Stimulated activated CD4-positive, alpha-beta T cell treated with anti-CD3 and anti-CD28 coated beads, Interleukin-1b, Interleukin-23, amount 100 ng/mL, for 48 hours (primary cell): Measurements from ENCODE around the gene TRAF7.

Experiments
- DNase-seq: peaks from one replicate; pipeline ENCODE4 v3.0.0-alpha.2; 2020

TRAF7 gene

DNA sequence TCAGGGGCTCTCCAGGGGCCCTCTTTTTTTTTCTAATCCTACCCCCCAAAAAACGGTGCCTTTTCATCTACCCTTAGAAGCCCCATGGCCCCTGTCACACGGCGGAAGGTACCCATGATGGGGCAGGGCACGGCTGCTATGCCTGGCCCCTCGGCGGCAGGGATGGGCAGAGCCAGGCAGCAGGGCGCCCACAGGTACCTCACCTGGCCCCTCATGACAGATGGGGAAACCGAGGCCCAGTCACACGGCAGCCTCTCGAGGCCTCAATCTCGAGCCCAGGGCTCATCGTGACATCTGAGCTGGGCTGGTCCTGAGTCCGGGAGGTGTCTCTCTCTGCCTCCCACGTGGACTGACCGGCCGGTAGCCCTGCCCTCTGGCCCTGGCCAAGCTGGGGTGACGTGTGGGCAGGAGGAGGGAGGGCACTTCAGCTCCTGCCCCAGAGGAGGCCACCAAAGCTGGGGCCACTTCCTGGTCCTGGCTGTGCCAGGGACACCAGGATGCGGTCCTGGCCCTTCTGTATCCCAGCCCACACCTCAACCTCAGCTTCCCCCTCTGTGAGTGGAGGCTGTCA lies 11.6 kb downstream of the TRAF7 start:
- no peak for DNase-seq

DNA sequence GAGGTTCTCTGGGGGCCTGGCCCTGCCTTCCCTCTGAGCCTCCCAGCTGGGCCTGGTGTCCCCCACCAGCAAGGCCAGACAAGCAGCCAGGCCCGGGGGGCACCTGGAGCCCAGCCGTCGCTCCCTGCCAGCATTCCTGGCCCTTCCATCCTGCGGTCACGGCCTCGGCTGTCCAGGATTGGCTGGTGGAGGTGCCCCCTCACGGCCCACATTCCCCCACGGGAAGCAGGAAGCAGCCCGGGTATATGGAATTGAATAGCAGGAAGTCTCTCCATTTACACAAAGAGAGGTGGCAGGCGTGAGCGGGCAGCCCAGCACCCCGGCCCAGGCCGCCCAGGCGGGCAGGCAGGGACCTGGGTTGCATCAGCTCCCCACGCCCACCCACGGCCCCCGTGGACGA lies 14.5 kb downstream of the TRAF7 start:
- DNase-seq: no peak

DNA sequence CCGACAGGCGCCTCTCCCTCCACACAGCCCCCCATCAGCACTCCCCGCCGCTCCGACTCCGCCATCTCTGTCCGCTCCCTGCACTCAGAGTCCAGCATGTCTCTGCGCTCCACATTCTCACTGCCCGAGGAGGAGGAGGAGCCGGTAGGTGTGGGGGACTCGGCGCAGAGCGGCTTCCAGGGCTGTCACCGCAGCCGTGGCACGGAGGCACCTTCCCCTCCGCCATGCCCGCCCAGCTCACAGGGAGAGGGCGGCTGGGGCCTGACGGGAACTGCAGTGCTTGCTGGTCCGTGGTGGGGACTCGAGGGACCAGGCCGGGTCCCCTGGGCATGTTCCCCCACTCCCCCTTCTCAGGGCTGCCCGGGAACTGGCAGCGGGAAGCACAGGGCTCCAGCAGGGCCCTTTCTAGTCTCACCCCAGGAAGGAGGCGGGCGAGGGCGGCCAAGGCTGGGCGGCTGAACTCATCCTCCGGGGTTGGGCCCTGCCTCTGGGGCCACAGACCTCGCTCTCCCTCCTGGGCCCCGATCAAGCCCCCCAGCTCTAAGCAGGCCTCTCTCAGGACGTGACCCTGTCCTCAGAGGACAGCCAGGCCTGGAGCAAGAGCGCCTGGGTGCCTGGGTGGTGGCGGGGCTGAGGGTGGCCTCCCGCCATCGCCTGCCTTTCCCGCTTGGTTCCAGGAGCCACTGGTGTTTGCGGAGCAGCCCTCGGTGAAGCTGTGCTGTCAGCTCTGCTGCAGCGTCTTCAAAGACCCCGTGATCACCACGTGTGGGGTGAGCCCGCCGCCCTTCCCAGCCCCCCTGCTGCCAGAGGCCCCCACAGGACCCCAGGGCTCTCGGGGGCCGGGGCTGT lies 15.2 kb downstream of the TRAF7 start:
- DNase-seq: no peak

DNA sequence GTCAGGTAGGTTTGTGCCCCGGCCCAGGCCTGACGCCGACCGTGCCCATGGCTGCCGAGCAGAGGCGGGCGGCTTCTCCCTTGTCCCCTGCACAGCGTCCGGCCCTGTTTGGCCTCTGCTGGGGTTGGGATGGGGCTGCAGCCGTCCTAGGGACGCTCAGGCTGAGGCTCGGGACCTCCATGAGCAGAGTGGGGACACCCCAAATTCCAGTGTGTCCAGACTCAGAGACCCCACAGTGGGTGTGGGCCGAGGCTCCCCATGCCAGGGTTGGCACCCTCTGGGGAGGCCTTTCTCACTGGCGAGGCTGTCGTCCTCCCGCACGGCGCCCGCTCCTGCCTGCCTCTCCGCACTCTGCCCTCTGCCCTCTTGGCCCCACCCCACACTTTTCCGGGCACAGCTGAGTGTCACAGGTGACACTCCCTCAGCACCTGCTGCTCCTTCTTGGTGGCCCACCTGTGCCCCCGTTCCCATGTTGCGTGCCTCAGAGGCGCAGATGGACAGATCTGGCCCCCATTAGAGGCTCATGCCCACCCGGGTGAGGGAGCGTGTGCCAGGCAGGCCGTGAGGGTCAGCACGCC lies 16.1 kb downstream of the TRAF7 start:
- DNase-seq: no peak

DNA sequence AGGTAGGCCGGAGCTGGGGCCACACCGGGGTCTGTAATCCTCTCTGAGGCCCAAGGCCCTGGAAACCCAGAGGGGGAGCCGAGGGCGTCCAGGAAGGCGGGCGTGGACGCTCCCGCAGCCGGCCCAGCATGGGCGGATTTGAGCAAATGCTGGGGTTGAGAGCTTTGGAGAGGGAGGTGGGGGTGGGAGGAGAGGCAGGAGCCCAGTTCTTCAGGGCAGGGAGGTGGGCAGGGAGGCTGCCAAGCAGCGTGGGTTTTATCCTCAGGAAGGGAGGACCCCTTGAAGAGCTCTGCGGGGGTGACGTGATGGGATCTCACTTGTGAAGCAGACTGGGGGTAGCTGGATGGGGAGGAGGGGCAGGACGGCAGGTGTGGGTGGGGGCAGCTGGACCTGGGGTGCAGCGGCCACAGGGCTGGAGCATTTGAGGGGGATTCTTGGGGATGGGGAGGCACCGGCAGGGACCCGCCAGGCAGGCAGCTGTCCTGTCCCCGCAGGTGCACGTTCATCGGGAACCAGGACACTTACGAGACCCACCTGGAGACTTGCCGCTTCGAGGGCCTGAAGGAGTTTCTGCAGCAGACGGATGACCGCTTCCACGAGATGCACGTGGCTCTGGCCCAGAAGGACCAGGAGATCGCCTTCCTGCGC lies 17.2 kb downstream of the TRAF7 start:
- DNase-seq: no peak

DNA sequence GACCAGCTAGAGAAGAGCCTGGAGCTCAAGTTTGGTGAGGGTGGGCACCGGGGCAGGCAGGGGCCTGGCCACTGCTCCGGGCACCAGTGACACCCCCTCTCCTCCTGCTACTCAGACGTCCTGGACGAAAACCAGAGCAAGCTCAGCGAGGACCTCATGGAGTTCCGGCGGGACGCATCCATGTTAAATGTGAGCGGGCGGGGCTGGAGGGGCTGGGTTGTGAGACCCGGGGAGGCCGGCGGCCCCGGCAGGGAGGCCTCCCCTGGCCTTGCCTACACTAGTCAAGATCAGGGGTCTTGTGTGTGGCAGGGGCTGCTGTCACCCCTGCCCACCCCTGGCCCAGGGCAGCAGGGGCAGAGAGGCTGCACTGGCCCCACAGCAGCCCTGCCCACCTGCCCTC lies 17.8 kb downstream of the TRAF7 start:
- no peak for DNase-seq

DNA sequence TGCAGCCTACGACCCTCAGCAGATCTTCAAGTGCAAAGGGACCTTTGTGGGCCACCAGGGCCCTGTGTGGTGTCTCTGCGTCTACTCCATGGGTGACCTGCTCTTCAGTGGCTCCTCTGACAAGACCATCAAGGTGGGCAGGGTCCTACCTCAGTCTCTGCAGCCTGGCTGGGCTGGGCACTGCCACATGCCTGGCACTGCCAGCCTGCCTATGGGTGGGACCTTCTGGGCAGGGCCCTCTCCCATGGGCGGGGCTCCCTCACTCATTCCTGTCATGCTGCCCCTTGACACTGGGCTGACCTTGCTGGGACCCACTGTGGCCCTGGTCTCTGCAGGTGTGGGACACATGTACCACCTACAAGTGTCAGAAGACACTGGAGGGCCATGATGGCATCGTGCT lies 18.3 kb downstream of the TRAF7 start:
- no peak for DNase-seq

DNA sequence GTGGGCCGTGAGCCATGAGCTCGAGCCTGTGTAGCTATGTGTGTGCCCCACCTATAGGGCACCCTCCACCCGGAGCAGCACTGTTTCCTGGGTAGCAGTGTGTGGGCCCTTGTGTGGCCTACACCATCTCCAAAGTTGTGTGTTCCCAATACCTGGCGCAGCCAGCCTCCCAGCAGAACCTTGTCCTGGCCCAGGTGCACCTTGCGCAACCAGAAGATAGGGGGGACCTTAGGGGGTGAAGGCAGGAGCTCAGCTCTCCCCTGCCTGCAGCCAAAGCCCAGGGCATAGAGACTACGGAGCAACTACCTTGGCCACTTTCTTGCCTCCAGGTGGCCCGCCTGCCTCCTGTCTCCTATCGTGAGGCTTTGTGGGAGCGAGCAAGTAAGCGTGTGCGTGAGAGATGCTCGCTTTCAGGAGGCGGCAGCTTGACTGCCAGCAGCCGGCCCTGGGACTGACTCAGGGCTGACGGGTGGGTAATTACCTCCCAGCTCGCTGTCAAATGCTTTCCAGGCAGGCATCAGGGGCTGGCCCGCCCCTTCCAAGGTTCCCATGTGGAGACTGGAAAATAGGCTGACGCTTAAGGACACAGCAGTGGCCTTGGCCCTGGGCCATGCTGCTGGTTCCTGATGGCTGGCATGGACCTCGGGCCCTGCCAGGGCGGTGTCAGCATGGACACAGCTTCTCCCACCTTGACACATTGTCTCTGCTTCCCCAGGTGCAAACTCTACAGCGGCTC lies 19.0 kb downstream of the TRAF7 start:
- DNase-seq: no peak

DNA sequence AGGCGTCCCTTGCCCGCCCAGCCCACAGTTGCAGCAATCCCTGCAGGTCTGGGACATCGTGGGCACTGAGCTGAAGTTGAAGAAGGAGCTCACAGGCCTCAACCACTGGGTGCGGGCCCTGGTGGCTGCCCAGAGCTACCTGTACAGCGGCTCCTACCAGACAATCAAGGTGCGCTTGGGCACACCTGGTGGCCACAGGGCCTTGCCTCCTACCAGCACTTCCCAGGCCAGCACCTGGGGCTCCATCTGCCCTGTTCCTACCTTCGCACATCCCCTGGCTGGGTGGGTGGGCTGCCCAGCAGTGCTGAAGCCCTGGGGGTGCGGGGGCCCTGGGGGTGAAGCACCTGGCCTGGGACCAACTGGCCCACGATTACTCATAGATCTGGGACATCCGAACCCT lies 19.9 kb downstream of the TRAF7 start:
- no peak for DNase-seq

DNA sequence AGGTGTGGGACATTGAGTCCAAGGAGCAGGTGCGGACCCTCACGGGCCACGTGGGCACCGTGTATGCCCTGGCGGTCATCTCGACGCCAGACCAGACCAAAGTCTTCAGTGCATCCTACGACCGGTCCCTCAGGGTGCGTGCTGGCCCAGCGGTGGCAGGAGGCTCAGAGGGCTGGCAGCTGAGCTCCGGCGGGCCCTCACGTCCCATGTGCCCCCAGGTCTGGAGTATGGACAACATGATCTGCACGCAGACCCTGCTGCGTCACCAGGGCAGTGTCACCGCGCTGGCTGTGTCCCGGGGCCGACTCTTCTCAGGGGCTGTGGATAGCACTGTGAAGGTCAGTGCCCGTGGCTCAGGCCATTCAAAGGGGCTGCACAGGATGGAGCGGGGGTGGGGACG lies 20.5 kb downstream of the TRAF7 start:
- DNase-seq: no peak

DNA sequence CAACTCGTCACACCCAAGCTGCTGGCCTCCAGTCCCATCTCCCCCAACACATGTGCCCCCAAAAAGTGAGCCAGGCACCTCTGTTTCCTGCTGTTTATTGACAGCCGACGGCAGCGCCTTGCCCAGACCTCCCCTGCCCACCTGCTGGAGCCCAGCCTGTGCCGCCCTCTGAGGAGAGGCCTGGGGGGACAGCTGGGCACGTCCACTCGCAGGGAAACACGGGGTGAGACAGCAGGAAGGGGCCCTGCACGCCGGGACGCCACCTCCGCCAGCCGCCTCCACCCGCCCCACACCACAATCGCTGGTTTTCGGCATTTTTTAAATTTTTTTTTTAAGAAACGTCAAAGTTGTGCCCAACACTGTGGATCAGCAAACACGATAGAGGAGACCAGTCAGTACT lies 21.5 kb downstream of the TRAF7 start:
- no peak for DNase-seq

DNA sequence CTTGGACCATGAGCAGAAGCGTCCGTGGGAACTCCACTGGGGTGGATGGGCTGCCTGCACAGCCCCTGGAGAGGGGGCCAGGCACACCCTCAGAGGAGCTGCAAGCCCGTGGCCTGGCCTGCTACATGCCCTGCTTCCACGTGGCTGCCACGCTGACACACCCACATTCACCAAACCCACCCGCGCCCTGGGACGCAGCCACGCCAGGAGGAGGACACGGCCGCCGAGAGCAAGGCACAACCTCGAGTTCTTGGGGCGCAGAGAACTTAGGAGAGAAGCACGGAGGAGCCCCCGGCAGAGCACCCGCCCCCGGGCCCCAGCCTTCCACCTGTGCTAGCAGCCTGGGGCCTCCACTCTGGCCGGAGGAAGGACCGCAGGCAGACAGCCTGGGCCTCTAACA lies 22.0 kb downstream of the TRAF7 start:
- DNase-seq: no peak

DNA sequence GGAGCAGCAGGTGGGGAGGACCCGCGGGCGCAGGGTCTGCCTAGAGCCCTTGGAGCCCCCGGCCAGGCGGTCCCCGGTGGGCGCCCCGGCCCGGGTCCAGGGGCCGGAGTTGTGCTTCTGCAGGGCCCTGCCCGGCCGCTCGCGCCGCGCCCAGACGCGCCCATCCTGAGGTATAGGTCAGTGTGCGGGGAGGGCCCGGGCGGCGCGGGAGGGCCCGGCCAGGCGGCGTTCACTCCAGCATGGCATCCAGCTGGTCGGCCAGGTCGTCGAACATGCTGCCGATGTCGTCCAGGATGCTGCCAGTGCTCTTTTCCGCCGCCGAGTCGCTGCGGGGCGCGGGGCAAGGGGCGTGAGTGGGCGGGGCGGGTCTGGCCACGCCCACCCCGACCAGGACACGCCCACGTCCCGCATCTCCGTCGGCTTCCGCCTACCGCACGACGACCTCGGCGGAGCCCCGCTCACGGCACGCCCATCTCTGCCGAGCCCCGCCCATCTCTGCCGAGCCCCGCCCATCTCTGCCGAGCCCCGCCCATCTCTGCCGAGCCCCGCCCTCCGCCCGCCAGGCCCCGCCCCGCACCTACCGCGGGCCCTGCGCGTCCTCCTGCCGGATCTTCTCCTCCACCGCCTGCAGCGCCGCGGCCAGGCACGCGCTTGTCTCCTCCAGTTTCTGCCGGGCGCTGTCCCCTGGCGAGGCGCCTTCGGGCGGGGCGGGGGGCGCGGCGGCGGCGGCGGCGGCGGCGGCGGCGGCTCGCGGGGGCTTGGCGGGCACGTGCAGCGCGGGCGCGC lies 22.9 kb downstream of the TRAF7 start:
- DNase-seq: peak; percentile 49

DNA sequence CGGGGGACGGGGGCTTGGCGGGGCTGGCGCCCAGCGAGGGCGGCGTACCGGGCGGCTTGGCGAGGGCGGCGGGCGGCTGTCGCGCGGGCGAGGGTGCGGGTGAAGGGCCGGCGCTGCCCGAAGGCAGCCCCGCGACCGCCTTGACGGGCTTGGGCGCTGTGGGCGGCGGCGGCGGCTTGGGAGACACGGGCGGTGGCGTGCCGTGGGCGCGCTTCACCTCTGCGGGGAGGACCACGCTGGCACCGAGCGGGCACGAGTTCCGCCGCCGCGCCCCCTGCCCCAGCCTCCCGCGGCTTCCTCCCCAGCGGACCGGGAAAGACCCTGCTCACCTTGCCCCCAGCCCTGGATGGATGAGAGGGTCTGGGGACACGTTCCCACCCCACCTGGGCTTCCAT lies 23.5 kb downstream of the TRAF7 start:
- DNase-seq: no peak

DNA sequence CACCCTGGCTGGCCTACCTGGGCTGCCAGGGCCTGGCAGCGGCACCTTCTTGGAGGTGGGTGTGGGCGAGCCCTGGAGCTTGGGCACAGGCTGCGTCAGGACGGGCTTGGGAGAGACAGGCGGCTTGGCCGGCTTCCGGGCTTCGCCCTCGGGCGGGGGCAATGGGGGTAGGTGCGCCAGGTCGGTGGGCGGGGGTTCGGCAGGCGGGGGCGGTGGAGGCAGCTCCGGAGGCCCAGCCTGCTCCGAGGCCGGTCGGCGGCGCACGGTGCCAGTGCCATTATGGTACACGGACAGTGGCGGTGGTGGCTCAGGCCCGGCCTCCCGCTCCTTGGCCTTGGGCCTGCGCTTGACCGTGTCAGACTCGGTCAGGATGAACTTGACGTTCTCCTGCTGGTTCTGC lies 24.0 kb downstream of the TRAF7 start:
- DNase-seq: no peak

DNA sequence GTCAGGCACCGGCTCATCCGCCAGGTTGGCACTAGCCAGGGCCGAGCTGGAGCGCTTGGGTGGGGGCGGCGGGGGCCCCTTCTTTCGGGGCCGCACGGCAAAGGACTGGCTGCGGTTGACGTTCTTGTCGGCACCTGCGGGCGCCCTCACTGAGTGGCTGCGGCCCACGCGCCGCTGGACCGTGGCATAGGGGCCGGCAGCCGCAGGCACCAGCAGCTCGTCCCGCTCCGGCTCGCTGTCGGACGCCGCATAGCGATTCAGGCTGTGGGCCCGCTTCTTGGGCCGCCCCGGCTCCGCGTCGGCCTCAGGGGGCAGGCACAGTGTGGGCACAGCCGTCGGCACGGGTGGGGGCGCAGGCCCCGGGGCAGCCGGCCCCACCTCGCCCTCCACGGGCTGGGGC lies 24.9 kb downstream of the TRAF7 start:
- DNase-seq: no peak

DNA sequence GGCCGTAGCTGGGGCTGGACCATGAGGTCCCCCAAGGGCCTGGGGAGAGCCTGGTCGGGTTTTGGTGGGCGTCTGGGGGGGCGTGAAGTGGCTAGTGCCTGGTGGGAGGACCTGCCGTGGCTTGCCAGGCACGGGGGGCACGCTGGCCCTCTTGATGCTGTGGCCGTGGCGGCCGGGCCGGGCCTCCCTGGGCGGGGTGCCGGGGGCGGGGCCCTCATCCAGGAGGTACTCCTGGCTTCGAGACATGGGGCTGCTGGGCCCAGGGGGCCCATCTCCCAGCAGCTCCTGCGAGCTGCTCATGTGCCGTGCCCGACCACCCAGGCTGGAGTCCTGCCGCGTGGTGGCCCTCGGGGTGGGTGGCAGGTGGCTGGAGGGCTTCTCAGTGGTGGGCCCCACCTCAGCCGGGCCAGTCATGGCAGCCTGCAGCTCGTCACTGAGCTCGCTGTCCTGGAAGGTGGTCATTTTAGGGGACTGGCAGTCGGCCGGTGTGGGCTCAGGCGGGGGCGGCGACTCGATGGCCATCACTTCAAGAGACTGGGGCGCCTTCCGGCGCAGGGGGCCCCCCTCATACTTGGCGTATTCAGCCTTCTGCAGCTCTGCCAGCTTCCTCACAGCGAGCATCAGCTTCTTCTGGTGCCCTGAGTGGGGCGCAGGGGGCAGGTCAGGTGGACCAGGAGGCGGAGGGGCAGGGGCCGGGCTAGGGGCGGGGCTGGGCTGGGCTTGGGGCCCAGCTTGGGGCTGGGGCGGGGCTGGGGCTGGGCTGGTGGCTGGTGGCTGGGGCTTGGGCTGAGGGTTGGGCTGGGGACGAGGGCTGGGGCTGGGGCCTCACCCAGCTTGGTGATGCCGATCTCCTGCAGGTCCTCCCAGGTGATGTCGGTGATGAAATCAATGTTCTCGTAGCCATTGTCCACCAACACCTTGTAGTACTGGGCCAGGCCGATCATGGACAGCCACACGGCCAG lies 25.7 kb downstream of the TRAF7 start:
- no peak for DNase-seq

DNA sequence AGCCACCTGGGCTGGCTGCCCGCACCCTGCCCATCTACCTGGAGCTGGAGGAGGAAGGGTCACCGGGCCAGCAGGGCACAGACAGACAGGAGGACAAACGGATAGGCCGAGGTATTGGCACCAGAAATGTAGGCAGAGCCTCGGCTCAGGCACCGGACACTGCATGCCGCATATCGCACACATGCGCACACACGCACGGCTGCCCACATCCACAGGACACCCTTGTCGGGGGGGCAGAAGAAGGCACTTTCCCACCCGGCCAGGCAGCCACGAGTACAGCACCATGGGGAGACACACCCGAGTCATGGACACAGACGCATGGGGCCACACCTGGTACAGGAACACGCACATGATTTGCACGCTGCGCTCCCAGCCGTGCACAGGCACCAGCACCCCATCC lies 26.4 kb downstream of the TRAF7 start:
- no peak for DNase-seq

DNA sequence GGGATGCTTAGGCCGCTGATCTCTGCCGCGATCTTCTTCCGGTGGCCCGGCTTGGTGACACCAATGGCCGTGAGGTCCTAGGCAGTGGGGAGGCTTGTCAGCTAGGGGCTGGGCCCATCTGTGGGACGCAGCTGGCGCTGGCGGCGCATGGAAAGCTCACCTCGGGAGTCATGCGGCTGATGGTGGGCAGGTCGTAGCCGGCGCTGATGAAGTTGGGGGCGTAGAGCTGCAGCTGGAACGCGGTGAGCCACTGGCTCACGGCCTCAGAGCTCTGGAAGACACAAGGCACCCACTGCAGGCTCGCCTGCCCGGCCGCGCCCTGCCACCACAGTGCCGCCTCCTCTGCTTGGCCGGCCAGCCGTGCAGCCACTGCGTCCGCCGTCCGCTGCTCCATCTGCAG lies 28.1 kb downstream of the TRAF7 start:
- DNase-seq: no peak

DNA sequence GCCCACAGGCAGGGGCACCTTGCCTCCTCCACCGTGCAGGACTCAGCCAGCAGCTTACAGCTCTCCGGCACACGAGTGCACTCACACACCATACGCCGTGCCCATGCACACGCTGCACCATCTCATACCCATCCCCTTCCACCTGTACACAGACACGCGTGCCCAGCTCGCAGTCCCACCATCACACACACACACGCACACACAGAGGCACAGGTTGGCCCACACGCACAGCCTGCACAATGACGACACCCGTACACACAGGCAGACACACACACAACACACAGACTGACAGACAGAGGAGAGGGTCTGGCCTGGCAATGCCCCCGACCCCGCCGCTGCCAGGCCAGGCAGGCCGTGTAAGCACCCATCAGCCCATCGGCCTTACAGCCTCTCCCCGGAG lies 28.8 kb downstream of the TRAF7 start:
- DNase-seq: no peak

DNA sequence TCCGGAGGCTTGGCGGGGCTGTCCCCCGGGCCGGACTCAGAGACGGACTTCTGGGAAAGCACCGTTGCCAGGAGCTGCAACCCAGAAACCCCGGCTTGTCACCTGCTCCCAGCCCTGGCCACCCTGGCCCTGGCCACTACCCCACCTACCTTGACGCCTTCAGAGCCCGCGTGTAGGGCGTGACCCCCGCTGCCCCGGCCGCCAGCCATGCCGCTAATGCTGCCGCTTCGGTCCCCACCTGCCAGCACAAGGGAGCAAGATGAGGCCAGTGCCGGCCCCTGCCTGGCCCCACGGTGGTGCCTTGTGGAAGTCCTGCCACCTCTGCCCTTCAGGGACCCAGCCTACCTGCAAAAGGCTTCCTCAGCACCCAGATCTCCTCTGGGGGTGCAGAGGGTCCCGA lies 29.4 kb downstream of the TRAF7 start:
- no peak for DNase-seq
